GM18526 (cell line): ENCODE data around the gene SAMD14.
A peak's percentile ranks its signal among the peaks of the same experiment; 100 is the strongest.

Experiments
- POLR2A ChIP-seq: IDR thresholded peaks from 3 replicates; pipeline ENCODE4 v1.6.1; 2011; ENCODE audit not compliant: insufficient read length; ENCODE audit errors: extremely low read depth

SAMD14 gene

GRCh38 chr17:50169121-50169764 is 39.3 kb upstream of the SAMD14 start:
- TF ChIP-seq POLR2A, result no peak

DNA sequence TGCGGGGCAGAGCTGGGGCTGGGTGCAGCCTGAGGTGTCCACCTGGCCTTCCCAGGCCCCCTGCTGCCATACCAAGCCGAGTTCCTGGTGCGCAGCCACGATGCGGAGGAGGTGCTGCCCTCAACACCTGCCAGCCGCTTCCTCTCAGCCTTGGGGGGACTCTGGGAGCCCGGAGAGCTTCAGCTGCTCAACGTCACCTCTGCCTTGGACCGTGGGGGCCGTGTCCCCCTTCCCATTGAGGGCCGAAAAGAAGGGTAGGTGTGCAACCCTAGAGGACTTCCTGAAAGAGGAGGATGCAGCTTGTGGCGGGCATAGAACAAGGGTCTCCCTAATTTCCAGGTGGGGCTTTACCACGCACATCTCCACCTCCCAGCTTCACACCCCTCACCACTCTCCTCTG is 38.4 kb upstream of the SAMD14 start:
- no peak for TF ChIP-seq POLR2A

DNA sequence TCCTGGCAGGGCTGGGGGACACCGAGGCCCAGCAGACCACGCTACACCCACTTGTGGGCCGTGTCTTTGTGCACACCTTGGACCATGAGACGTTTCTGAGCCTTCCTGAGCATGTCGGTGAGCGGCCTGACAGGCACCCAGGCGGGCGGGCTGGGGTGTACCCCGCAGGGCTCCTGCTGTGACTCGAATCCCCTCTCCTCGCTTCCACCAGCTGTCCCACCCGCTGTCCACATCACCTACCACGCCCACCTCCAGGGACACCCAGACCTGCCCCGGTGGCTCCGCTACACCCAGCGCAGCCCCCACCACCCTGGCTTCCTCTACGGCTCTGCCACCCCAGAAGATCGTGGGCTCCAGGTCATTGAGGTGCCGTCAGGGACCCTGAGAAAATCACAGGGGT is 37.4 kb upstream of the SAMD14 start:
- no peak for TF ChIP-seq POLR2A

DNA sequence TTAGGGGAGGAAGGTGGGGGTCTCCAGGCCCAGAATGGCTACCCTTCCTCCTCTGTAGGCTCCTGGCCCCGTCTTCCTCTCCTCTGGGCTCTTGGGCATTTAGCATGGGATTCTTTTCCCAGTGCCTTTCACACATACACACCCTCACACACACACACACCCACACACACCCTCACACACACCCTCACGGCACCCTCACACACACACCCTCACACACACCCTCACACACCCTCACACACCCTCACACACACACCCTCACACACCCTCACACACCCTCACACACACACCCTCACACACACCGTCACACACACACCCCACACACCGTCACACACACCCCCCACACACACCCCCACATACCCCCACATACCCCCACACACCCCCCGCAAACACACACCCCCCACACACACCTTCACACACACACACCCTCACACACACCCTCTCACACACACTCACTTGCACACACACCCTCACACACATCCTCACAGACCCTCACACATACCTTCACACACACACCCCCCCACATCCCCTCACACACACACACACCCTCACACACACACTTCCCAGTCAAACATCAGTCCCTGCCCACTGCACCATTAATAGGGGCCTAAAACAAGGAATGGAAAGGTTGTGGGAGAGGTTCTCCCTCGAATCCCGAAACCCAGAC is 36.7 kb upstream of the SAMD14 start:
- no peak for TF ChIP-seq POLR2A

GRCh38 chr17:50165867-50166517 is 36.0 kb upstream of the SAMD14 start, which contains the start of gene SGCA:
SGCA (plus strand) TSS chr17:50166005; CDS start chr17:50166041, 36 bp downstream.
- no peak for TF ChIP-seq POLR2A

DNA sequence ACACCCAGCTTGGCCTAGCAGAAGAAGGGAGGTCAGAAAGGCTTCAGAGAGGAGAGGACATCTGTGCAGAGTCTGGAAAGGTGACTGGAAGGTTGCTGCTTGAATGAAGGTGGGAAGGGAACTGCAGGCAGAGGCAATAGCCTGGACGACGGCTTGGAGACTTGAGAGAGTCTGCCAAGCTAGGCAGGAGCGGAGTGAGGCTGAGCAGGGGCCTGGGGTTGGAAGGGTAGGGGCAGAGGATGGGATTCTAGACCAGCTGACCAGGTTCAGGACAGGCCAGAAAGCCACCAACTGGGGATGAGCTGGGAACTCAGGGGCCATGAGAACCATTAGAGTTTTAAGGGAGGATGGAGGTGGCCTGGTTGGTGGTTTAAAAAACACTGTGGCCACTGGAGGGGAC is 35.5 kb upstream of the SAMD14 start:
- no peak for TF ChIP-seq POLR2A

DNA sequence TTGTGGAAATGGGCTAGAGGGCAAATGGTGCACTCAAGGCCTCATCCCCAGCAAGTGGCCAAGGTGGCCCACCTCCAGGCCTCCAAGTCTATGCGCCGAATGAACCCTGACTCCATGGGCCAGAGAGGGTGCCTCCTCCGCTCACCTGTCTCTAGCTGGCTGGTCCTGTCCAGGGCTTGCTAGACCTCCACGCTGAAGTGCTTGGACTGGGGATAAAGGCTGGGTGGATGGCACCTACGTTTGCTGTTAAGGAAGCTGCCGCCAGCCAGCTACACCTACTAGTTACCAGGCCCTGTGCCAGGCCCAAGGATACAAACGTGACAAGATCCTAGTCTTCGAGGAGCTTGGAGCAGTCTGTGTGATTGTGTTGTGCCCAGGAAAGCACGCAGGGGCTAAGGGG is 35.1 kb upstream of the SAMD14 start:
- TF ChIP-seq POLR2A, result no peak

GRCh38 chr17:50164697-50164988 is 34.7 kb upstream of the SAMD14 start:
- no peak for TF ChIP-seq POLR2A

GRCh38 chr17:50163843-50164696 is 34.1 kb upstream of the SAMD14 start:
- no peak for TF ChIP-seq POLR2A

- no peak for TF ChIP-seq POLR2A
Measured at GRCh38 chr17:50162466-50163254, 32.7 kb upstream of the SAMD14 start.

DNA sequence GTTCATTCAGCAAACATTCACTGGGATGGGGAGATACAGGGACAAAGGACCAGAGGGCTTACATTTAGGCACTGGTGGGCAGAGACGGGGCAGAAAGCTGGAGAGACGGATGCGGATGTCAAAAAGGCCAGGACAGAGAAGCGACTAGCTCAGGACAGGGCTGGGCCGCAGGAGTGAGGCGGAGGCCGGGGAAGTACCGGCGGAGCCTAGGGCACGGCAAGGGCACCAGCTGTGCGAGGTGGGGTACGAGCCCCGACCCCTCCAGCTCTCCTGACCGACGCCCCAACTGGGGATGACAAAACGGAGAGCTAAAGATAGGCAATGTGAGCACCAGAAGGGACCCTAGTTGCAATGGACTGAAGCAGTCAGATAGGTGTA is 31.9 kb upstream of the SAMD14 start:
- TF ChIP-seq POLR2A, result no peak

GRCh38 chr17:50161023-50161910 is 31.3 kb upstream of the SAMD14 start:
- TF ChIP-seq POLR2A, result peak; percentile 59

- no peak for TF ChIP-seq POLR2A
Measured at GRCh38 chr17:50157891-50158290, 27.9 kb upstream of the SAMD14 start.
